ENCODE results near the gene VDR. TPM values are rescaled to one million over a fixed set of nuclear protein-coding genes. Genes with fewer than 3 reads are reported as not detected.
A peak's percentile ranks its signal among the peaks of the same experiment; 100 is the strongest.

VDR gene
- total and polyA plus RNA-seq, 2 donors (not counting 1 experiment from before 2014, with no cell fraction given), result 0.37 to 0.42 TPM

DNA sequence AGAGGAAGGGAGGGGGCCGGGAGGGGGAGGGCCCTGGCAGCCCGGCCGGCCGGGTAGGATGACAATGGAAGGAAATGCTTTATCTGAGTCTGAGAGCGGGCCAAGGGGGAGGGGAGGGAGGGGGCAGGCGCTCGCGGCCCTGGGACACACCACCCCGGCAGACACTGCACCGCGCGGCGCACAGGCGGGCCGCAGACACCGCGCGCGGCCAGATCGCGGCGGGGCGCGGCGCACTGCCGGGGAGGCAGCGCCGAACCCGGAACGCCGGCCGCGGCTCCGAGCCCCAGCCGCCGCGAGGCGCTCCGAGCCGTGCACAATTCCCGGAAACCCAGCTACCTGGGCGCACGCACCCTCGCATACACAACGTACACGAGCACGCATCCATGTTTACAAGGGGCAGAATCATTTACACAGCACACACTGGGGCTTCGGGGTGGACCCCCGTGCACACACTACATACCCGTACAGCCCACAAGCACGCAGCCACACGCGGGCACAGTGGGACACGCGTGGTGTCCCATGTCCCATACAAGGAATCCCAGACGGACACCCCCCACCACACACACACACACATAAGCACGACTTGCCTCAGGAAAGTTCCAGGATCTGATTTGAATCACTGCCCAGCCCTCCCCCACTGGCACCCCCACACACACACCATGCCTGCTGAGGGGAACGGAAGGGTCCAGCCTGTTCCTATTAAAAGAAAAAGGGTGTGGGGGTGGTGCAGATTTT is 84.7 kb downstream of the VDR start, which contains the start of gene HDAC7:
HDAC7 (minus strand) TSS at position 8 of the 735 bp plus-strand sequence. CDS start 118 bp downstream, outside the sequence.
- intact Hi-C loops (cut with micrococcal nuclease), result loop anchor here (1.0 to 5.0 kb wide), 4 partner anchors 12 to 287 kb away; partner anchors contain the start of gene SENP1
- Histone ChIP-seq H2AFZ (ENCODE audit: insufficient read depth, low read depth, low read length, poor library complexity, severe bottlenecking) (peak within 1 kb of the TSS; percentile 84), H3K27ac (ENCODE audit: low read length in 2 of 2) (peak within 1 kb of the TSS; percentile 67 to 96), H3K4me2 (replicated peaks; ENCODE audit: low read depth, low read length, poor library complexity, severe bottlenecking) (peak within 1 kb of the TSS; percentile 79), H3K36me3 (replicated peaks in 1 of 2; ENCODE audit: control extremely low read depth in 1 of 2, control insufficient read depth in 1 of 2, extremely low read depth in 1 of 2, insufficient read depth in 2 of 2, low read length in 1 of 2) (no peaks in the 10 kb centered on the region), H3K4me1 (ENCODE audit: control insufficient read depth in 2 of 2, insufficient read depth in 2 of 2, low read length in 2 of 2) (peaks cover 51 to 64% of the 10 kb centered on the region in 2 donors), H3K9me3 (ENCODE audit: control extremely low read depth in 1 of 3, control insufficient read depth in 2 of 3, insufficient read depth in 1 of 3, low read length in 2 of 3) (no peaks in the 10 kb centered on the region), H3K9ac (ENCODE audit: low read length) (peak within 1 kb of the TSS; percentile 77), H3K27me3 (replicated peaks in 1 of 4; ENCODE audit: control extremely low read depth in 1 of 4, control insufficient read depth in 3 of 4, insufficient read depth in 4 of 4, low read length in 3 of 4) (no peaks in the 10 kb centered on the region), H4K20me1 (ENCODE audit: control insufficient read depth, insufficient read depth, low read length, poor library complexity, severe bottlenecking) (no peaks in the 10 kb centered on the region), H3K79me2 (ENCODE audit: control insufficient read depth, insufficient read depth, low read length) (peaks cover 52% of the 10 kb centered on the region), H3K4me3 (ENCODE audit: control extremely low read depth in 1 of 5, extremely low read depth in 1 of 5, insufficient read depth in 1 of 5, low read depth in 2 of 5, low read length in 4 of 5) (peak within 1 kb of the TSS; percentile 58 to 76 (median 73))
- peak within 1 kb of the TSS; percentile 96 for H3K4me3 Mint-ChIP-seq
- ATAC-seq (ENCODE audit: low read depth) (peak; percentile 74), DNase-seq (peak; percentile 82)
- peaks cover 67% of the 10 kb centered on the region for H3K4me1 Mint-ChIP-seq
- H3K27ac Mint-ChIP-seq, result peak within 1 kb of the TSS; percentile 97
- H3K9me3 Mint-ChIP-seq (ENCODE audit: insufficient read depth), result no peaks in the 10 kb centered on the region
- WGBS (ENCODE audit: insufficient coverage), result under 1% methylated on average over 55 of the region's 58 CpGs
- ChIA-PET POLR2A (interaction anchor here (0.7 to 17.3 kb wide), 4 partner anchors 9 to 16 kb away, joined by 7 to 264 read pairs (median 9); no protein-coding TSS in a partner anchor), CTCF (interaction anchor here (0.7 to 38.8 kb wide), 8 partner anchors 12 to 78 kb away, joined by 3 to 1203 read pairs (median 7); no protein-coding TSS in a partner anchor)
- H3K27me3 Mint-ChIP-seq, result no peaks in the 10 kb centered on the region
- TF ChIP-seq EZH2 (IDR thresholded peaks at IDR 0.05; ENCODE audit: borderline replicate concordance, insufficient read depth, low read depth, low read length, poor library complexity, severe bottlenecking) (no peak), CTCF (IDR thresholded peaks at IDR 0.05) (no peak)
